Endometrial microvascular endothelial cells (primary cell): ENCODE data around the gene ERC1. TPM values are rescaled to one million over a fixed set of nuclear protein-coding genes. Genes with fewer than 3 reads are reported as not detected.

Experiments
- in situ Hi-C: cut with HindIII; loops from 2 replicates; pipeline ENCODE4 v1.10.0; 2017; ENCODE audit warnings: low sequenced_read_pairs, low pct_unique_long_range_greater_than_20kb; ENCODE audit errors: inconsistent ontology term
- total RNA-seq: library from RNA; depleted of rRNA; stranded (reverse); fragments of >200 nt; gene quantifications from one replicate; pipeline ENCODE4 v1.2.3, GENCODE V29; 2015; ENCODE audit errors: inconsistent ontology term

Gene ERC1
- 13.1 TPM for total RNA-seq

DNA sequence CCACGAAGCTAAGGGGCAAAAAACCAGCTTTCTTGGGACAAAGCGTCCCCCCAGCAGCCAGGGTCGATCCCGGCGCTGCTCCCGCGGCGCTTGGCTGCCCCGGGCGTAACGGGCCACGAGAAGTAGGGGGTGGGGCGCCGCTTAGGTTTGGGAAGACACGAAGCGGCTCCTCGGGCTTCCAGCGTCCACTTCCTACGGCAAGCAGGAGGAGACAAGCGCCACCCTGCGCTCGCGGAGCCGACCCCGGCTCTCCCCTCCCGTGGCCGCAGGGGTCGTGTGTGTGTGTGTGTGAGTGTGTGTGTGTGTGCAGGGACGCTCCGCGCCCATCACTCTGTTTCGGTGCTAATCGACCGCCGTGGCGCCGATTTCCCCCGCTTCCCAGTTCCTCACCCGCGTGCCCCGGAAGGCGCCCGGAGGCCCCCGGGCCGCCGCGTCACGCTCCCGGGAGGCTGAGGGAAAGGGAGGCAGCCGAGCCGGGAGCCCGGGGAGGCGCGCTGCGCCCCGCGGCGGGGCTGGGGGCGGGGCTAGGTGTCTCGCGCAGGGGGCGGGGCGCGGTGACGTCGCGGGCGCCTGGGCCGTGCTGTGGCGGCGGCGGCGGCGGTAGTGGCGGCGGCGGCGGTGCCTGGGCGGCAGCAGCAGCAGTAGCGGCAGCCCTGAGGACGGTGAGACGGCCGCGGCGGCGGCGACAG, at the start of gene ERC1:
Gene ERC1 (plus strand): TSS at position 563 of the 689 bp plus-strand sequence. CDS start 36,681 bp downstream, outside the sequence.
- in situ Hi-C loops, result no loop called here

DNA sequence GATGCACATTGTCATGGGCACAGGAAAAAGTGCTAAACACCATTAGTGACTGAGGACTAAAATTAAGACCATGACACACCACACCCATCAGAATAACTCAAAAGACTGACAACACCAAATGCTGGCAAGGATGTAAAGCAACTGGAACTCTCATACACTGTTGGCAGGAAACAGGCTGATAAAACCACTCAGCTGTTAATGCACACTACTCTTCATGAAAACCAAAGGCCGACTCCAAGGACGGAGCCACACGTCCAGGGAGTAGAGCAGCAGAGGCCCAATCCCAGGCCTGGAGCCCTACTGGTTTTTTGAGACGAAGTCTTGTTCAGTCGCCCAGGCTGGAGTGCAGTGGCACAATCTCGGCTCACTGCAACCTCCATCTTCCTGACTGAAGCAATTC, 48.0 kb upstream of the ERC1 start:
- in situ Hi-C loops, result loop anchor here (25.0 kb wide), 1 partner anchor 169 kb away; no protein-coding TSS in a partner anchor

DNA sequence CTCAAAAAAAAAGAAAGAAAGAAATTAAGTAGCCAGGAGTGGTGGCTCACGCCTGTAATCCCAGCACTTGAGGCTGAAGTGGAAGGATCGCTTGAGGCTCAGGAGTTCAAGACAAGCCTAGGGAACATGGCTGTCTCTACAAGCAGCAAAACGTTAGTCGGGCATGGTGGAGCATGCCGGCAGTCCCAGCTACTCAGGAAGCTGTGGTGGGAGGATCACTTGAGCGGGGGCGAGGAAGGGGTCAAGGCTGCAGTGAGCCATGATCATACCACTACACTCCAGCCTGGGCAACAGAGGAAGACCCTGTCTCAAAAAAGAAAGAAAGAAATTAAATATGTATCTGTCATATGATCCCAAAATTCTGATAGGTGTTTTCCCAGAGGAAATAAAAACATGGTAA, 46.8 kb upstream of the ERC1 start:
- in situ Hi-C loops, result loop anchor here (25.0 kb wide), 1 partner anchor 168 kb away; no protein-coding TSS in a partner anchor

DNA sequence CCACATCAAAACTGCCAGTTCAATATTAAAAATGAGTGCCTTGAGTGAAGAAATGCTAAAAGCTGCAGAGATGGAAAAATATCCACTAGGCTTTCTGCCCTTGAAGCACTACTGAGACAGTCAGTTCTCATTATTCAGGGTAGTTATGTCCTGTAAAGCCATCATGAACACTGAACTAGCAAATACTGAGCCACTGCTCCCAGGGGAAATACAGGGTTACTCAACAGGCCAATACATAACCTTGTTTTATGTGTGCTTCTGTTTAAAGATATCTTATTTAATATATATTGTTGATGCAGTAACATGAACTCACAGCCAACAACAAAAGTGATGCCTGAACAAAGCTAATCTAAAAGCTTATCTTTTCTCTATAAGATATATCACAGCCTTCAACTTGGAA, 44.8 kb upstream of the ERC1 start:
- in situ Hi-C loops, result loop anchor here (25.0 kb wide), 1 partner anchor 166 kb away; no protein-coding TSS in a partner anchor

DNA sequence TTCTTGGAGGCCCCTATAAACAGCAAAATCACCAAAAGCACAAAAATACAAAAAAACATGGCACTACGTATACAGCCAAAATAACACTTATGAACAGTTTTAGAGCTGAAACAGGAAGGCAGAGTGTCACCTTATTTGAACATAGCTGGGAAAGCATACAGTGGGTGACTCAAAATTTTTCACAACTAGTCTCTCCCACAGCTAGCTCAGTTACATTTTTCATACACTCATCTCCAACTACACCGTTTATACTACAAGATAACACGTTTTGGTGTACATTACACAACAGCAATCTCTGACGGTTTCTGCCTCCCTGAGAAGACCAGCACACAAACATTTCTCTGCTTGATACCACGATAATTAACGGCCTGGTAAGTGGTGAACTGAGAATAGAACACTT, 44.4 kb upstream of the ERC1 start:
- in situ Hi-C loops, result loop anchor here (25.0 kb wide), 1 partner anchor 166 kb away; no protein-coding TSS in a partner anchor

DNA sequence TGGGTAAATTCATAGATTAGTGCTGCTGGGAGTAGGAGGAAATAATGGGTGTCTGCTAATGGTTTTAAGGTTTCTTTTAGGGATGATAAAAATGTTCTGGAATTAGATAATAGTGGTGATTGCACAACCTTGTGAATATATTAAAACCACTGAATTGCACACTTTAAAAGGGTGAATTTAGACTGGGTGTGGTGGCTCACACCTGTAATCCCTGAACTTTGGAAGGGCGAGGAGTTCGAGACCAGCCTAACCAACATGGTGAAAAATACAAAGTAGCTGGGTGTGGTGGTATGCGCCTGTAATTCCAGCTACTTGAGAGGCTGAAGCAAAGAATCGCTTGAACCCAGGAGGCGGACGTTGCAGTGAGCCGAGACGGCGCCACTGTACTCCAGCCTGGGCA, 42.8 kb upstream of the ERC1 start:
- in situ Hi-C loops, result loop anchor here (25.0 kb wide), 1 partner anchor 164 kb away; no protein-coding TSS in a partner anchor

DNA sequence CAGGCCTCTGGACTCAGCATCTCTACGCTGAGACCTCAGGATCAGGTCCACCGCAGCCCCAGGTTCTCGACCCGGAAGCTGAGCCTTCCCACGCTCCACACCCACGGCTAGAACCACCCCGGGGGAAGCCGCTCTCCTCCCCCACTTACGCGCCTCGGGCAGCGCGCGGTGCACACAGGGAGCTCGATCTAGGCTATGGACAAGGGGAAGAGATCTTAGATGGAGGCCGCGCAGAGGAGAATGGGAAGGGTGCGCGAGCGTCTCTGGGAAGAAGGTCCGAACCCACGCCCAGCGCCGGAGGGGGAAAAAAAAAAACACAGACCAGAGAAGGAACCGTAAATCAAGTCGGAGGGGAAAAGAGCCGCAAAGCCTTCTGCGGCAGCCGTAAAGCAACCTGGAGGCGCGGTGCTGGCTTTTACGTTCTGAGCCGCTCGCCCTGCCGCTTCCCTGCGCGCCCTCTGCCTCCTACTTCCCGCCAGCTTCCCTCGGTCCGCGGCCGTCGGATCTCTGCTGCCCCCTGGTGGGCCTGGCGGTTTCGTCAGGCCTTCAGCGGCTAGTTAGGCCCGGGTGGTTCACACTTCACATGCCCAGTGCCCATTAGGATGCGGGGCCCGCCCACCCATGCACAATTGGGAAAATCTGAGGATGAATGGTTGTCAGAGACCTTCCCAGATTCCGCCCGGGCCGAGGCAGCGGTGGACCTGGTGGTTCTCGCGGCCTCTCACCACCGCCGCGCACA, 41.4 kb upstream of the ERC1 start, which contains the start of gene RAD52:
Gene RAD52 (minus strand): TSS at position 242 of the 739 bp plus-strand sequence. CDS start 16,636 bp downstream, outside the sequence.
- in situ Hi-C loops, result loop anchor here (25.0 kb wide), 1 partner anchor 163 kb away; no protein-coding TSS in a partner anchor

DNA sequence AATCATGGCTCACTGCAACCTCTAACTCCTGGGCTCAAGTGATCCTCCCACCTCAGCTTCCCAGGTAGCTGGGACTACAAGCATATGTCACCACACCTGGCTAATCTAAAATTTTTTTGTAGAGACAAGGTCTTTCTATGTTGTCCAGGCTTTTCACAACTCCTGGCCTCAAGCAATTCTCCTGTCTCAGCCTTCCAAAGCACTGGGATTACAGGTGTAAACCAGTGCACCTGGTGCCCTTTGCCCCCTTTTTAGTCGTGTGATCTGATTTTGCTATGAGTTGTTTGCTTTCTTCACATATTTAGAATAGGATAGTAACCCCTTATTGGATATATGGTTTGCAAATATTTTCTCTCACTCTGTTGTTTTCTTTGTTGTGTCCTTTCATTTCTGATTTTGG, 39.8 kb upstream of the ERC1 start:
- in situ Hi-C loops, result no loop called here

DNA sequence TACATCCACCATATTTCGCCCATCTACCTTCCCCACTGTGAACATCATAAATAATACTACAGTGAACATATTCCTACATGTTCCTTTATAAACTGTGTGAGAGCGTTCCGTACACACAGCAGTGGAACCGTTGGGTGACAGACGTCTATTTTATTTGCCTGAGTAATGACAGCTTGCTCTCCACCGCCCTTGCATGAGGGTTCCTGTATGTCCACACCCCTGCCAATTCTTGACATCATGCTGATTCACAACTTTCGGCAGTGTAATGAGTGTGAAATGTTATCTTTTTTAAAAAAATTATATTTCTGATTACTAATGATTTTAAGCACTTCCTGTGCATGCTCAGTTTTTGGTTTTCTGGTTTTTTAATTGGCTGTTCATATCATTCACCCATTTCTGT, 37.2 kb upstream of the ERC1 start:
- in situ Hi-C loops, result no loop called here

DNA sequence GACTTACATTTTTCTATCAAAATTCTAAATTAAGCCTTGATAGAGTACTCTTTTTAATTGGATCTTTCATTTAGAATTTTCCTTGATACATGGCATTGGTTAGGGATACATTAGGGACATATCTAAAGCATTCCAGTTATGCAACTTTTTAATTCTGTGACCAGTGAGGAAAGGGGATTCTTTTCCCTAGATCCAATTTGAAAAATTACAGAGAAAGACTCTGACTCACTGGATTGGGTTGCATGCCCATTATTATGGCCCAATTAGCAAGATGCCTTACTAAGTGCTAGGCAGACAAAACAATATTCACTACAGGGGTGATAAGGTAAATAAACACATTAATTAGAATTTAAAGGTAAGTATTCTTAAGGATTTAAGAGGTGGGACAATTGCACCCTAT, 36.3 kb upstream of the ERC1 start:
- in situ Hi-C loops, result no loop called here

DNA sequence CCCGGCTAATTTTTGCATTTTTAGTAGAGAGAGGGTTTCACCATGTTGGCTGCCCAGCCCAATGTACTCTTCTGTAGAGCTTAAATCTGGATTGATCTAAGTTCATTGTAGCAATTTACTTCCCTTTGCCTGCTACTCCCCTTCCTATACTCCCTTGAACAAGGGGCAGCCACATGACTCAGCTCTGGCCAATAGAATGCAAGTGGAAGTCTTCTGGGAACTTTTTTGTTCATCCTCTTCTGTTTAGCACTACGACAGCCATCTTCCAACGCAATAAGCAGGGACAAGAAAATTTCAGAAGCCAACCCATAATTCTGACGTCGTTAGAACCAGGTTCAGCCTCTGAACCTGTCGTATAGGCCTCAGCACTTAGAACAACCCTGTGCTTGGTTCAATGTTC, 35.1 kb upstream of the ERC1 start:
- in situ Hi-C loops, result no loop called here

DNA sequence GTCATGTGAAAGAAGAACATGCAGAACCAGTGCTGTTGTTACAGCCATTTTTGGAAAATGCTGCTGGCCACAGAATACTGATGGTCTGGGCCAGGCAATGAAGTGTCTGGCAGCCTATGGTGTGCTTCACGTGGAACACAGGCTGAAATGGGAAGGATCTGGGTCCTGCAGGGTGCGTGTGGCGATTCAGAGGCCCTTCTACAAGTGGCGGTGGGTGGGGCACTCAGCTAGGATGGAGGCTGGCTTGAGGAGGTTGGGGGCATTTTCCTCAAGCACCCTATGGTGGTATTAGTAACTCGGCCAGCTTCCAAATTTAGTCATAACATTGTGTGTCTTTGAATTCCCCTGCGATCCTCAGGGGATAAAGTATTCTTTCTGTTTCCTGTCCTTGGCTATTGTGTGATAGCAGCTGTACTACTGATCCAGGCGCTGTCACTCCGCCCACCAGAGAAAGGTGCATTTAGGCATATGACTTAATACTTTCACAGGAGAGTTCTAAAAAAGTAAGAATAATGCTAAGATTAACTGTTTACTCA, 32.4 kb upstream of the ERC1 start:
- in situ Hi-C loops, result no loop called here

DNA sequence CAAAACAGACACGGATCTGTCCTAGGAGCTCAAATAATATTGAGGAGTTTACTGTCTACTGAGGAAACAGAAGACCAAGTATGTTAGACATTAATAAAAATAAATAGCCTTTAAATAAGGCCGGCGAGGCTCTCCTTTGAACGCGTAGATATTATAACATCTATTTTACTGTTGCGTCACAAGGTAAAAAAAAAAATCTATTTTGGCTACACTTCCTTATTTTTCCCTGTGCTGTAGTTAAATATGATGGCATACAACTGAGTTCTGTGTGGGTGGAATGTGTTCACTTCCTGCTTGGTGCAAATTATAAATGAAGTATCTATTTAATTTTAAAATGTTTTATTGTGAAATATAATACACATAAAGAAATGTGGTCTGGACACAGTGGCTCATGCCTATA, 24.3 kb upstream of the ERC1 start:
- in situ Hi-C loops, result no loop called here

DNA sequence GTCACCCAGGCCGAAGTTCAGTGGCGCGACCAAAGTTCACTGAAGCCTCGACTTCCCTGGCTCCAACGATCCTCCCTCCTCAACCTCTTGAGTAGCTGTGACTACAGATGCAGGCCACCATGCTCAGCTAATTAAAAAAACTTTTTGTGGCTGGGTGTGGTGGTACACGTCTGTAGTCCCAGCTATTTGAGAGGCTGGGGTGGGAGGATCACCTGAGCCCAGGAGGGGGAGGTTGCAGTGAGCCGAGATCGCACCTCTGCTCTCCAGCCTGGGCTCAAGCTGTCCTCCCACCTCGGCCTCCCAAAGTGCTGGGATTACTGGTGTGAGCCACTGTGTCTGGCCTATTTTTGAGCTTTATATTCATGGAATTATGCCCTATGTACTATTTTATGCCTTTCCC, 23.4 kb upstream of the ERC1 start:
- in situ Hi-C loops, result no loop called here

DNA sequence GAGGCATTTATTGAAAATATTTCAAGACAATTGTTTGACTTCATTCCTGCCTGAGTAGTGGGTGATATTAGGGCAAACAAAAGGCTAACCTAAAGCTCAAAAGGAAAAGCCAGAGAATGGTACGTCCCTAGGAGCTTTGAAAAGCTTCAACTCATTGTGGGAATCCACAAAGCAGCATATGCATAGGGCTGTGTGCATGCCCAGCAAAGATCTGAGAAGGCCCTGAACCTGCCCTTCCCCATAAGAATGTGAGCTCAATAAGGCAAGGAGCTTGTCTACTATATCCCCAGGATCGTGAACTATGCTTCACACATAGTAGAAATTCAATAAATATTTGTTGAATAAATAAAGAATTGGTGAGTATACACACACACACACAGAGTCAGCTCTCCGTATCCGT, 22.5 kb upstream of the ERC1 start:
- in situ Hi-C loops, result no loop called here

DNA sequence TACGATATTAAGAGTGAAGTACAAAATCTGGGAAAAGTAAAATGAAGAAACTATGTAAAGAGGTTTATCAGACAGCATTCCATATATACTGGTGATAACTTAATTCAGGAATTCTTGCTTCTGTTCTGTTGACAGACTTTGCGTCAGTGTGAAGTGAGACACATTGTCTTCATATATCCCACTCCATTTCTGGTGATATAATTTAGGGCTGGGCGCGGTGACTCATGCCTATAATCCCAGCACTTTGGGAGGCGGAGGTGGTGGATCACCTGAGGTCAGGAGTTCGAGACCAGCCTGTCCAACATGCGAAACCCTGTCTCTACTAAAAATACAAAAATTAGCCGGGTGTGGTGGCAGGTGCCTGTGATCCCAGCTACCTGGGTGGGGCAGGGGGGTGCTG, 21.2 kb upstream of the ERC1 start:
- in situ Hi-C loops, result no loop called here

DNA sequence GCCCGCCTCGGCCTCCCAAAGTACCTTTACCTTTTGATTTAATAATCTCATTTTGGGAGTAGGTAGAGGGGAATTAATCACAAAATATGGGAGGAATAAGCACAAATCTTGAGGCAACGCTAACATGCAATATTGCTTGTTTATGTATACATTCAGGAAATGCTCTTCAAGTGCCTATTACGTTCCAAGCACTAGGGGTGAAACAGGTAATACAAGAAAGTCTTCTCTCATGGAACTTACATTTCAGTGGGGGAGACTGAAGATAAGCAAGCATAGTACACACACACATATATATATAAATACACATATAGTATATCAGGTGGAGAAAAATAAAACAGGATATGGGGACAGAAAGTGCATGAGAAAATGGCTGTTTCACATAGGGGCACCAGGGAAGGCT, 19.0 kb upstream of the ERC1 start:
- in situ Hi-C loops, result no loop called here

DNA sequence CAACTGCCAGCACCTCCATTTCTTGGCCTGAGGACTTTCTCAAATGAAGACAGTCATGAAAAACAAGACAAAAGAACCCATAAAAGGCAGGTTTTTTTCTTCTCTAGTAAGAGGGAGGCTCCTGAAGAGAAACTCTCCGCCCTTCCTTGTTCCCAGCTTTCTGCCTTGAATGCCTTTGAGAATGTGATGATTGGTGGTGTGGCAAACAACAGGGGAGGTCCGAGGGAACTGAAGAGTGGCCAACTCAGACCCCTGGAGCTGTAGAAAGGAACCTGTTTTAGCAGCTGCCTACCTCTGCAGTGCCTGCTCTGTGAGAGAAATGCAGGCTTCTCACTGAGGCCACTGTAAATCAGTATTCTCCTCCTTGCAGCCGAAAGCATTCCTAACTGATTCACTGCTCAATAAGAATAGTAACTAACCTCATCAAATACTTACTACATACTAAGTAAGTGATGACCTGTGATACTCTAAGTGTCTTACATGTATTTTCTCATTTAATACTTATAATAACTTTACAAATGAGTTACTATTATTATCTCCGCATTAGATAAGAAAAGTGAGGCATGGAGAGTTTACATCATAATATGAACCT, 16.7 kb upstream of the ERC1 start:
- in situ Hi-C loops, result no loop called here

DNA sequence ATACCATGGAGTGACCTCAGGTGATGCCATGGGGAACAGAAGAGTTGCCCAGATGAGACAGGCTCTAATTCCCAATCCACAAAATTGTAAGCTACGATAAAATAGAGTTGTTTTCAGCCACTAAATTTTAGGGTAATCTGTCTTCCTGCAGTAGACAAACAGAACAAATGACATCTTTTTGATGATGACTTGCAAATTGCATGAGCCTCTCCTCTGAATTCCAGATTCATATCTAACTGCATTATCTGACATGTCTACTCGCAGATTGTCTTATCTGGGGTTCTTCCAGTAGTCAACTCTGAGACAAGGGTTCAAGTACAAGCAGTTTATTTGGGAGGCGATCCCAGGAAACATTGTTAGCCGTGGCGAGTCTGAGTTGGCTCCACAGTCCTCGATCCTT, 14.4 kb upstream of the ERC1 start:
- in situ Hi-C loops, result no loop called here
